Stimulated activated naive CD8-positive, alpha-beta T cell treated with anti-CD3 and anti-CD28 coated beads, Interleukin-15, Interleukin-2, amounts not matched to agents 100 U/mL and 50 U/mL, for 24 hours (primary cell): ENCODE data around the gene NLGN4X.

ENCODE experiments used
- ATAC-seq: fragments of 150-1000 bp; cut with Tn5 transposase; one replicate; pipeline ENCODE4 v1.10.0; 2021
- DNase-seq: peaks from one replicate; pipeline ENCODE4 v3.0.0; 2021

Gene NLGN4X

DNA sequence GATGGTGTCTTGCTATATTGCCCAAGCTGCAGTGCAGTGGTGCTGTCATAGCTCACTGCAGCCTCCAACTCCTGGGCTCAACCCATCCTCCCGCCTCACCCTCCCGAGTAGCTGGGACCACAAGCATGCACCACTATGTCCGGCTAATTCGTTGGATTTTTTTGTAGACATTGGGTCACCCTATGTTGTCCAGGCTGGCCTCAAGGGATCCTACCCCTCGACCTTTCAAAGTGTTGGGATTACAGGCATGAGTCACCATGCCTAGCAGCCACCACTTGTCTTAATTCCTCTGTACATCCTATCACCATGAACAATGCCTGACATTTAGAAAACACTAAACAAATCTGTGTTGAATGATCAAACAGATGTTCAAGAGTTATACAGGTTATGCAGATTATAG lies 76.7 kb downstream of the NLGN4X start:
- ATAC-seq (no peak), DNase-seq (no peak)

DNA sequence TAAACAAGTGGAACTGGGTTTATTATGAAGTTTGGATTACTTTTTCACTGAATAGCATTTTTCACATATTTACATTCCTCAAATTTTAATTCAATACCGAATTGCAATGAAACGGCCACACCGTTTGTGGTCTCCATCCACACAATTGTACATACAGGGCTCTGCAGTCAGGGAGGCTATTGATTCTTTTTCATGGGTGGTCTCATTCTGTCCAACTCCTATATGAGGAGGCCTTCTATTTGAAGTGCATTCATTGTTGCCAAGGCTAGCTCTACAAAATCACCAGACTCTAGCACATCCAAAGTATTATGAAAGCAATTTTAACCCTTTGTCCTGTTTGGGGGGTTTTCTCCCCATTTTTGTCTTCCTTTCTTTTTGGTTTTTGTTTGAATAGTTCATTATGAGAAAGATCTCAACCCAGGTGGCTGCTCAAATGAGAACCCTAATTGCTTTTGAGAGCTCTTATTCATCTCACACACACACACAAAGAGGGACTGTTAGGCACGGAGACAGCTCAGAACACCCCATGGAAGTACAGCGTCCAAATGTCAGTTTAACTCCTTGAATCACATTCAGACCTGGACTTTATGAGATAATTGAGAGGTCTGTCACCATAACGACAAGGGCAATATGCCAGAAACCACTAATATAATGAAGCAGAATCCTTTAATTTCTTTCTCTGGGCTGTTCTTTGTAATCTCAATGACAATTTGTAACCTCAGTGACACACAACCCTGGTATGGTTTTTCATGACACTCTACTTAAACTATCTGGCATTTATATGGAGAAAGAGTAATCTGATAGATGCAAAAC lies 79.4 kb downstream of the NLGN4X start:
- ATAC-seq (no peak), DNase-seq (no peak)

DNA sequence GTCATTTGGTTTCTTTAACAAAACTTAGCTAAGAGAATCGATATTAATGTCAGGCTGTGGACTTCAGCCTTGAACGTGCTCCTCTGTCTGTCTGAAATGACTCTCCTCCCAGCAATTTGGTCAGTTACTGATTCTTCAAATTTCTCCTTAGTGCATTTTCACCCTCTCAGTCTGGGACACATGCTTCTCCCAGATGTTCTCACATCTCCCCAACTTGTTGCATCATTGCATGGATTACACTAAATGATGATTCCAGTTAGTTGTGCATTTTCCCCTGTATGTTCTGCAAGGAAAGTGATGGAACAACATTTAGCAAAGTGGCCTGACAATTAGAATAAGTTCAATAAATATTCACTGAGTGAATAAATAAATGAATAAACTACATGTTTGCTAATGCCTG lies 94.4 kb downstream of the NLGN4X start:
- no peak for DNase-seq
- no peak for ATAC-seq

DNA sequence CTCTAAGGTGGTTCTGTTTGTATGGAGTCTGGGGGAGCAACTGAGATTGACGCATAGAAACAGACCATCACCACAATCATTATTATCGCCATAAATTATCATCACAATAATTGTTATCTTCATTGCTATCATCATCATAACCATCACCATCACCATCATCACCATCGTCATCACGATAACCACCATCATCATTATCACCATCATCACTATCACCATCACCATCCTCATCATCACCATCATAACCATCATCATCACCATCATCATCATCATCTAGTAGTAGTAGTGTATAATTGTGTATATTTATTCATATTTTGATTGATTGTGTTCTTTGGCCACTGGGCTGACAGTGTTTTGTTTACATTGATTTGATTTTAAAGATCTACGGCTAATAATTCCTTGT lies 95.7 kb downstream of the NLGN4X start:
- no peak for ATAC-seq
- no peak for DNase-seq

- DNase-seq (no peak), ATAC-seq (no peak)
These were observed 97.4 kb downstream of the NLGN4X start for GRCh38 chrX:6131287-6131686.

DNA sequence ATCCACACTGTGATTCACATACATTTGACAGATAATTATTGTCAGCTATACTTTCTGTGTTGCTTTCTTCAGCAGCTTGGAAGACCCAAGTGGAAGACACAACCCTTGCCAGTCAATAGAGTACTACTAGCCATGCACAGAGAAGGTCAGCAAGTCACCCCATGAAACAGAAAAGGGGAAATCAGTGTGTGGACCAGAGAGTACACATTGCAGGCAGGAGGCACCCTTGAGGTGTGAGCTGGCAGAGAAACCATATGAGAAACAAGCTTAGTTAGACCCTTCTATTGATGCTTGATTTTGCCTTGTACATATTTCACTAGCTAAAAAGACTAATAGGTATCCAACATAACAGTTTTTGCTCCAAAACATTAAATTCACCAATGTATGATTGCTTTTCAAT lies 99.5 kb downstream of the NLGN4X start:
- DNase-seq: no peak
- ATAC-seq: no peak

DNA sequence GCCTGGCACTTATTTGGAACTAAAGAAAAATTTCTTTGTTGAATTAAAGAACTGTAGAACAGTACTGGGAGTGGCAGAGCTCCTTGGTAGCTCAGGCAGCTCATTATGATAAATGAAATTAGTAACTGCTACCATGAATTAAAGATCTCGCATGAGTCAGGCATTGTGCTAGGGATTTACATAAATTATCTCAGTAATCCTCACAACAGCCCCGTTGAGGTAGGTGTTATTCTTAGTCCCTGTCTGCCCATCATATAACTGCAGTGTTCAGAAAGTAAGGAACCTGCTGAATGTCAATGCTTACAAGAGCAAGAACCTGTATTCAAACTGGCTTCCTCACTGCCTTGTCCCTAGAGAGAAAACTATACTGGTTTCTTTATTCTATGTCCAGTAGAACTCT lies 108.3 kb downstream of the NLGN4X start:
- no peak for ATAC-seq
- no peak for DNase-seq

DNA sequence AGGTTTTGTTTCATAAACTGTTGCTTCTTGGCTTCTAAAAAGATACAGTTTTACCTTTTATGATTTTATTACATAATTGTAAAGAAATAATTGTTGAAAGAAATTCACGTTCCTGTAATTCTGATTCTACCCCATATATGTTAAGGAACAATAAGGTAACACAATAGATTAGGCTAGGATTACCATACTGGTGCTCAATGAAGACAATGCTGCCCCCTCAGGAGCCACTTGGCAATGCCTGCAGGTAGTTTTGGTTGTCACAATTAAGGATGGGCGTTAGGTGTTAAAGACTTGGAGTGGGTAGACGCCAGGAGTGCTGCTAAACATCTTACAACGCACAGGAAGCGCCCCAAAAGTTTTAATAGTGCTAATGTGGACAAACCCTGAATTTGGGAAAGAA lies 133.2 kb downstream of the NLGN4X start:
- ATAC-seq: no peak
- no peak for DNase-seq

- DNase-seq (no peak), ATAC-seq (no peak)
These were observed 154.1 kb downstream of the NLGN4X start for GRCh38 chrX:6074532-6074931.

DNA sequence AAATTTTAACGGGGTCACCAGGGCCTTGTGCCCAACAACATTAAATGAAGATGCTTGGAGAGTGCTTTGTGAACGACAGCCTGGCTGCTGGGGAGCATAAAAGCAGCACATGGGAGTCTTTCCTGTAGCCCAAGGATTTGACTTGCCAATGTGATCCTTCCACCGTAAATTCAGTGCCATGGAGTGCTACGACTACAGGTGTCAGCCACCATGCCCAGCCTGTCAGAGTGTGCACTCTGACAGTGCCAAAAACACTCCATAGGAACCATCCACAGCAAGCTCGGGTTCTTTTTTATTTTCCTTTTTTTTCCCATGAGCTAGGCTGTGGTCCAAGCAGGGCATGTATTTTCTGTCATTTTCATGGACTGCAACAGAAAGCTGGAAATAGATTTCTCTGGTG lies 156.9 kb downstream of the NLGN4X start:
- no peak for ATAC-seq
- DNase-seq: no peak

DNA sequence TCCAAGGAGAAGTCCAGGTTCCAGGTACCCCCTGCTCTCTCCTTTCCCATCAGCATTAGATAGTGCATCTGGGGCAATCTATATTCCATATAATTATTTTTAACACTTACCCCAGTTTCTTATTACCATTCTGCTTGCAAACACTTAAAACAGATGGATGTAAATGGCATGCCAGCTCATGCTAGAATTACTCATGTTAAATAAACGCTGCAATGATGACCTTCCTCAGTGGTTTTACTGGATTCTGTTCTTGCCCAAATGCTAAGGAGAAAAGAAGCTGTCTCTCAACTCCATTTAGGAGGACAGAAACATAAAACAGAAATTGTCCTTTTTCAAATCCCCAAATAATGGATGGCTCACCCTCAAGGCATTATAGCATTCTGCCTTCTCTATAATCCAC lies 161.1 kb downstream of the NLGN4X start:
- ATAC-seq (no peak), DNase-seq (no peak)

- DNase-seq: no peak
- ATAC-seq: no peak
These were observed 175.5 kb downstream of the NLGN4X start for GRCh38 chrX:6053141-6053540.

GRCh38 chrX:6052111-6052745 lies 176.4 kb downstream of the NLGN4X start:
- no peak for ATAC-seq
- no peak for DNase-seq

- DNase-seq (no peak), ATAC-seq (no peak)
These were observed 179.5 kb downstream of the NLGN4X start for GRCh38 chrX:6049132-6049531.

GRCh38 chrX:6041630-6042029 lies 187.0 kb downstream of the NLGN4X start:
- DNase-seq (no peak), ATAC-seq (no peak)

DNA sequence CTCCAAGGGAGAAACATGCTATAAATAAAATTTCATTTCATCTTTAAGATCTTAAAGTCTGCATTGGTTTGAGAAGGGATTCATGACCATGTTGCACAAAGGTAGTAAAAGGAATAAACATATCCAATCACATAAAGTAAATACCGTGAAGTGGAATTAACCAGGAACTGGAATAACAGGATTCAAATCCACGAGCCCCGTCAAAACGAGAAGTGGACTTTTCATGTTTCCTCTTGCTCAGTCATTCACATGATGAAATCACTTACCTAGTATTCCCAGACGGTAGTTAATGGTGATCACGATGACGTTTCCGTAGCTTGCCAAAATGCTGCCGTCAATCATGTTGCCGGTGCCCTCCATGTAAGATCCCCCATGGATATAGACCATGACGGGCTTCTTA lies 199.7 kb downstream of the NLGN4X start:
- ATAC-seq (no peak), DNase-seq (no peak)

DNA sequence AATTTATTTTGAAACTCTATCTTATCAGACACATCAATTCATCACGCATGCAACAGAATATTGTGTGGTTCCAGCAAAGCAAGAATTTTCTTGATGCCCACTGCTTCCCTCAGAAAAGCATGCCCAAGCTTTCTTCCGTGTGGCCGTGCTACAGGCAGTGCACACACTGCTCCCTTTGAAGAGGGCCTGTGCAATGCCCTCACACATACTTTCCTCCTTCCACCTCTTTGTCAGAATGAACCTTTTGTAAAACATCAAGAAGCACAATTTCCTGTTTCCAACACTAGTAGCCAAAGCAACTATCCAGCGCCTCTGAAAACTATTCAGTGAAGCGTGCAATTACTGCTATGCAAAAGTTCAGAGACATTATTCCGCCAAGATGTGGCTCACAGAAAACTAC lies 201.7 kb downstream of the NLGN4X start:
- DNase-seq: no peak
- ATAC-seq: no peak

- no peak for DNase-seq
- no peak for ATAC-seq
These were observed 202.2 kb downstream of the NLGN4X start for GRCh38 chrX:6026429-6026828.

- ATAC-seq (no peak), DNase-seq (no peak)
These were observed 204.5 kb downstream of the NLGN4X start for GRCh38 chrX:6024204-6024603.

DNA sequence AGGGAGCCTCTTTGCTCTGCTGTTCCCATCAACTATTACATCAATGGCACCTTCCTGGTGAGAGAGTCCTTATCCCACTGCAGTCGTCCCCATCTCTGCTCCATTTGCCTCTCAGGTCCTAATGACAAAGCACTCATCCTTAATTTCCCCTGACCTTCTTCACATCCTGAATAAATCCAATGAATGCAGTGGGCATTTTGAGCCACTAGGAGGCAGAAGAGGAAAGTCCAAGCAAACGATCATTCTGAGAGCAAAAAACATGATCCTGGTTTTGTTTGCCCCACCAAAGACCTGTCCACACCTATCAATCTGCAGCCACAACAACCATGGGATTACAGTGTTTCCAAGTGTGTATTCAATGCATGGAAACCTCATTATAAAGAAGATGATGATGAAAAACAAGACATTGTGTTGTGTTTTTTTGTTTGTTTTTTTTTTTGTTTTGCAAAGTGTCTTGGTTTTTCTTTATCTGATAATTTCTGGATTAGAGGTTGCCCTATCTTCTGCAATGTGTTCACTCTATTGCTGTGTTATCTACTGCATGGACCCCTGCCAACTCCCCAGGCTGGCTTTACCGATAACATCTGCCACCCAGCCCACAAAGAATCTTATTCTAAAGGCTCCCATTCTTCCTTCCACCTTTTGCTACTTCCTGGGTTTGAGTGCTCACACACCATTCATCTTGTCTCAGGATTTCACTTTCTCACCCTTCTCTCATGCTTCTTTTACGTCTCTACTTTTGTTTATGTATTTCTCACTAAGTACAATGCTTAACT lies 207.2 kb downstream of the NLGN4X start:
- DNase-seq (peak; percentile 10), ATAC-seq (no peak)

- ATAC-seq (no peak), DNase-seq (no peak)
These were observed 209.6 kb downstream of the NLGN4X start for GRCh38 chrX:6019076-6019475.

- ATAC-seq: no peak
- no peak for DNase-seq
These were observed 213.2 kb downstream of the NLGN4X start for GRCh38 chrX:6015423-6015822.

GRCh38 chrX:6012357-6012756 lies 216.3 kb downstream of the NLGN4X start:
- DNase-seq (no peak), ATAC-seq (no peak)
